H9 (cell line): ENCODE data around the gene TIGD6. TPM values are rescaled to one million over a fixed set of nuclear protein-coding genes. Genes with fewer than 3 reads are reported as not detected.

Experiments
- DNase-seq: peaks from one replicate; pipeline ENCODE4 v3.0.0-alpha.2; 2017
- H2AFZ ChIP-seq: one replicate; pipeline ENCODE4 v1.6.1; 2013; ENCODE audit warnings: mild to moderate bottlenecking, low read length, control low read depth, moderate library complexity
- H2AK5ac ChIP-seq: 2 replicates; pipeline ENCODE4 v1.6.1; 2013; ENCODE audit warnings: low read length, control low read depth, mixed read lengths; ENCODE audit not compliant: insufficient read length
- H2BK120ac ChIP-seq: one replicate; pipeline ENCODE4 v1.6.1; 2013; ENCODE audit warnings: low read depth, mild to moderate bottlenecking, low read length, control low read depth, inconsistent platforms; ENCODE audit not compliant: poor library complexity, severe bottlenecking
- H2BK12ac ChIP-seq: 2 replicates; pipeline ENCODE4 v1.6.1; 2013; ENCODE audit warnings: low read length, control low read depth, mixed read lengths, low read depth; ENCODE audit not compliant: insufficient read length
- H2BK15ac ChIP-seq: 2 replicates; pipeline ENCODE4 v1.6.1; 2013; ENCODE audit warnings: low read depth, low read length, control low read depth
- H2BK20ac ChIP-seq: one replicate; pipeline ENCODE4 v1.6.1; 2013; ENCODE audit warnings: low read depth, mild to moderate bottlenecking, low read length, control low read depth, inconsistent platforms; ENCODE audit not compliant: poor library complexity, severe bottlenecking
- H2BK5ac ChIP-seq: 2 replicates; pipeline ENCODE4 v1.6.1; 2013; ENCODE audit warnings: low read length, control low read depth, mixed read lengths; ENCODE audit not compliant: insufficient read length
- H3K14ac ChIP-seq: 2 replicates; pipeline ENCODE4 v1.6.1; 2013; ENCODE audit warnings: low read length, control low read depth; ENCODE audit not compliant: insufficient read depth
- H3K18ac ChIP-seq: 2 replicates; pipeline ENCODE4 v1.6.1; 2013; ENCODE audit warnings: low read depth, mild to moderate bottlenecking, mixed read lengths, low read length, control low read depth; ENCODE audit not compliant: insufficient read length
- H3K23ac ChIP-seq: 2 replicates; pipeline ENCODE4 v1.6.1; 2013; ENCODE audit warnings: low read length, control low read depth, mixed read lengths, low read depth; ENCODE audit not compliant: insufficient read length
- H3K23me2 ChIP-seq: 2 replicates; pipeline ENCODE4 v1.6.1; 2013; ENCODE audit warnings: low read depth, mild to moderate bottlenecking, mixed read lengths, low read length, control low read depth; ENCODE audit not compliant: insufficient read length, poor library complexity, severe bottlenecking
- H3K27ac ChIP-seq: 2 replicates; pipeline ENCODE4 v1.5.1; 2013; ENCODE audit warnings: low read length, control low read depth, mixed read lengths, low read depth; ENCODE audit not compliant: insufficient read length
- H3K27me3 ChIP-seq: 2 replicates; pipeline ENCODE4 v1.6.1; 2013; ENCODE audit warnings: low read length, control low read depth, inconsistent platforms; ENCODE audit not compliant: insufficient read depth
- H3K4ac ChIP-seq: 2 replicates; pipeline ENCODE4 v1.6.1; 2013; ENCODE audit warnings: low read depth, mild to moderate bottlenecking, control low read depth, inconsistent platforms, low read length, moderate library complexity
- H3K4me1 ChIP-seq: 2 replicates; pipeline ENCODE4 v1.6.1; 2013; ENCODE audit warnings: low read length, control low read depth, inconsistent platforms; ENCODE audit not compliant: insufficient read depth
- H3K4me2 ChIP-seq: 2 replicates; pipeline ENCODE4 v1.6.1; 2013; ENCODE audit warnings: low read length, control low read depth, mixed read lengths; ENCODE audit not compliant: insufficient read length, insufficient read depth
- H3K56ac ChIP-seq: 2 replicates; pipeline ENCODE4 v1.6.1; 2013; ENCODE audit warnings: low read depth, mild to moderate bottlenecking, mixed read lengths, low read length, control low read depth; ENCODE audit not compliant: insufficient read length
- H3K79me1 ChIP-seq: 2 replicates; pipeline ENCODE4 v1.6.1; 2013; ENCODE audit warnings: low read depth, mild to moderate bottlenecking, moderate library complexity, low read length, control low read depth, inconsistent platforms; ENCODE audit not compliant: insufficient read depth, poor library complexity, severe bottlenecking
- H3K79me2 ChIP-seq: 2 replicates; pipeline ENCODE4 v1.6.1; 2013; ENCODE audit warnings: low read length, control low read depth, inconsistent platforms; ENCODE audit not compliant: insufficient read depth
- H3K9ac ChIP-seq: 2 replicates; pipeline ENCODE4 v1.6.1; 2013; ENCODE audit warnings: low read length, control low read depth, mixed read lengths; ENCODE audit not compliant: insufficient read length; ENCODE audit errors: extremely low read depth
- H3K9me3 ChIP-seq: one replicate; pipeline ENCODE4 v1.6.1; 2013; ENCODE audit warnings: low read depth, low read length, inconsistent platforms; ENCODE audit not compliant: control insufficient read depth
- H3T11ph ChIP-seq: one replicate; pipeline ENCODE4 v1.6.1; 2013; ENCODE audit warnings: mild to moderate bottlenecking, low read length, control low read depth, inconsistent platforms
- H4K20me1 ChIP-seq: one replicate; pipeline ENCODE4 v1.6.1; 2013; ENCODE audit not compliant: control insufficient read depth, insufficient read length, insufficient read depth
- H4K5ac ChIP-seq: 2 replicates; pipeline ENCODE4 v1.6.1; 2013; ENCODE audit warnings: low read depth, mild to moderate bottlenecking, mixed read lengths, low read length, control low read depth; ENCODE audit not compliant: insufficient read length
- H4K8ac ChIP-seq: replicated peaks from 2 replicates; pipeline ENCODE4 v1.6.1; 2013; ENCODE audit warnings: low read length, control low read depth, mixed read lengths, low read depth; ENCODE audit not compliant: insufficient read length
- H4K91ac ChIP-seq: 2 replicates; pipeline ENCODE4 v1.6.1; 2013; ENCODE audit warnings: low read depth, mild to moderate bottlenecking, moderate library complexity, mixed read lengths, low read length, control low read depth; ENCODE audit not compliant: insufficient read length
- H3K27ac Mint-ChIP-seq, 3 experiments: 2 replicates in 2 of 3; 3 replicates in 1 of 3; pipeline ENCODE4 v1.8.0; 2020 to 2021; ENCODE audit warnings: mixed read lengths in 3 of 3, mild to moderate bottlenecking in 1 of 3, moderate library complexity in 1 of 3
- H3K27me3 Mint-ChIP-seq: 2 replicates; pipeline ENCODE4 v1.8.0; 2021; ENCODE audit warnings: low read depth, mild to moderate bottlenecking, moderate library complexity, mixed read lengths
- H3K36me3 Mint-ChIP-seq, 3 experiments: 2 replicates in 2 of 3; 3 replicates in 1 of 3; pipeline ENCODE4 v1.8.0; 2020 to 2021; ENCODE audit warnings: low read depth in 3 of 3, mixed read lengths in 3 of 3; ENCODE audit not compliant: insufficient read depth in 1 of 3
- H3K4me1 Mint-ChIP-seq, 2 experiments: 2 replicates each; pipeline ENCODE4 v1.8.0; 2020; ENCODE audit warnings: mixed read lengths in 2 of 2
- H3K4me3 Mint-ChIP-seq, 2 experiments: 2 replicates in 1 of 2; 3 replicates in 1 of 2; pipeline ENCODE4 v1.8.0; 2020 to 2021; ENCODE audit warnings: mild to moderate bottlenecking in 2 of 2, mixed read lengths in 2 of 2, moderate library complexity in 1 of 2
- H3K9me3 Mint-ChIP-seq, 2 experiments: 2 replicates in 1 of 2; 3 replicates in 1 of 2; pipeline ENCODE4 v1.8.0; 2020; ENCODE audit warnings: mild to moderate bottlenecking in 2 of 2, mixed read lengths in 2 of 2, moderate library complexity in 1 of 2
- CTCF ChIP-seq: fragments of 200-600 bp; sonication (generic); conservative IDR thresholded peaks from 3 replicates; pipeline ENCODE4 v1.8.0; 2021; ENCODE audit warnings: antibody characterized with exemption, mild to moderate bottlenecking
- WGBS: extraction: QIAGEN DNeasy Blood & Tissue Kit; methylation state at CpG from one replicate; pipeline ENCODE4 v1.1.7; 2013; ENCODE audit warnings: missing lambda C conversion rate, low lambda C conversion rate, mixed read lengths; ENCODE audit not compliant: insufficient read length; ENCODE audit errors: extremely low coverage; 5-methylcytosine and 5-hydroxymethylcytosine counted together
- total RNA-seq: library from RNA; stranded (reverse); gene quantifications from 2 replicates; pipeline ENCODE4 v1.2.1, GENCODE V29; 2021

TIGD6 gene
- total RNA-seq, 1 experiment from 2014 or later, result 1.8 TPM

DNA sequence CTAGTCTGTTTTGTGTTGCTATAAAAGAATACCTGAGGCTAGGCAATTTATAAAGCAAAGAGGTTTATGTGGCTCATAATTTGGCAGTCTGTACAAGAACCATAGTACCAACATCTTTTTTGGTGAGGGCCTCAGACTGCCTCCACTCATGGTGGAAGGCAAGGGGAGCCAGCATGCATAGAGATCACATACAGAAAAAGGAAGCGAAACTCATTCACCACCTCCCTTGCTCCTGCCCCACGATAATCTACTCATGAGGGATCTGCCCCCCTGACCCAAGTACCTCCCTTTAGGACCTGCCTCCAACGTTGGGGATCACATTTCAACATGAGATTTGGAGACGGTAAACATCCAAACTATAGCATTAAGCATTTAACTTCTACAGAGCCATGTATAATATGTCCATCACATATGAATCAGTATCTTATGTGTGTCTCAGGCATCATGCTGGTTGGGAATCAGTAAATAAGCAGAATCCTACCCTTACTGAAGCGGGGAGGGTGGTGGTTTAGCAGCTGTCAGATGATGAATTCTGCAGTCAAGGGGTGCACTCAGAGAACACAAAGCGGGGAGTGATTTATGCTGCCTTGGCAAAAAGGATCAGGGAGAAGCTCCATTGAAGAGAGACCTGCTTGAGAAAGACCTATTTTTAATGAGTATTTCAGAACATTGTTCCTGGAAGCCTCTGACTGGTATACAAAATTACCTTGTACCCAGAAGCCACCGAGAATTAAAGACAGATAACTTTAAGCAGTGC, 34.9 kb upstream of the TIGD6 start:
- Histone ChIP-seq H3K9me3 (no peaks in the 10 kb centered on the region), H3K4me1 (no peaks in the 10 kb centered on the region), H3T11ph (no peak overlapping the region), H2BK12ac (no peak overlapping the region), H2BK5ac (no peak overlapping the region), H4K91ac (no peak overlapping the region), H4K20me1 (no peaks in the 10 kb centered on the region), H2BK120ac (no peak overlapping the region), H4K8ac (no peak overlapping the region), H2AFZ (no peak overlapping the region), H3K27ac (no peak overlapping the region), H3K27me3 (no peaks in the 10 kb centered on the region), H3K4ac (no peak overlapping the region), H3K23me2 (no peaks in the 10 kb centered on the region), H3K14ac (no peak overlapping the region), H3K79me1 (no peaks in the 10 kb centered on the region), H3K18ac (no peak overlapping the region), H3K4me2 (no peak overlapping the region), H2BK15ac (no peak overlapping the region), H3K56ac (no peak overlapping the region), H3K79me2 (no peaks in the 10 kb centered on the region), H3K23ac (no peak overlapping the region), H4K5ac (no peak overlapping the region), H2BK20ac (no peak overlapping the region), H2AK5ac (no peak overlapping the region), H3K9ac (no peak overlapping the region)
- Mint-ChIP-seq H3K9me3 (no peaks in the 10 kb centered on the region), H3K36me3 (peaks cover 19 to 79% (median 73%) of the 10 kb centered on the region in 3 experiments; a peak in 6 of 7 replicates), H3K27ac (no peak overlapping the region), H3K27me3 (no peaks in the 10 kb centered on the region), H3K4me3 (no peak overlapping the region), H3K4me1 (no peaks in the 10 kb centered on the region)
- WGBS, result no CpG with 5 or more reads among the region's 7 CpGs
- no peak for TF ChIP-seq CTCF
- no peak for DNase-seq
